Stimulated activated CD8-positive, alpha-beta memory T cell treated with anti-CD3 and anti-CD28 coated beads, Interleukin-12 subunit alpha, Interleukin-12 subunit beta, amount 100 ng/mL, for 24 hours (primary cell): ENCODE results near the gene OS9.

Experiments
- DNase-seq: peaks from one replicate; pipeline ENCODE4 v3.0.0-alpha.2; 2020; ENCODE audit errors: extremely low read depth

OS9 gene

GRCh38 chr12:57723630-57723962 lies 29.7 kb downstream of the OS9 start:
- no peak for DNase-seq

GRCh38 chr12:57724003-57724935 lies 30.3 kb downstream of the OS9 start:
- no peak for DNase-seq

GRCh38 chr12:57724936-57725740 lies 31.2 kb downstream of the OS9 start:
- DNase-seq = no peak

- no peak for DNase-seq
These were observed 31.9 kb downstream of the OS9 start for GRCh38 chr12:57725851-57726150.

GRCh38 chr12:57726151-57726883 lies 32.4 kb downstream of the OS9 start:
- DNase-seq = no peak

GRCh38 chr12:57726884-57727757 lies 33.2 kb downstream of the OS9 start:
- no peak for DNase-seq

GRCh38 chr12:57727758-57728395 lies 33.9 kb downstream of the OS9 start:
- no peak for DNase-seq

- DNase-seq = no peak
These were observed 35.5 kb downstream of the OS9 start for GRCh38 chr12:57729321-57729844.

- DNase-seq = no peak
These were observed 36.6 kb downstream of the OS9 start for GRCh38 chr12:57730336-57731067.

- DNase-seq = no peak
These were observed 37.6 kb downstream of the OS9 start for GRCh38 chr12:57731411-57732080.

- DNase-seq = no peak
These were observed 38.3 kb downstream of the OS9 start for GRCh38 chr12:57732270-57732669.

GRCh38 chr12:57732726-57733593 lies 39.0 kb downstream of the OS9 start:
- DNase-seq = no peak

GRCh38 chr12:57733928-57734327 lies 40.0 kb downstream of the OS9 start:
- DNase-seq = no peak

- no peak for DNase-seq
These were observed 40.7 kb downstream of the OS9 start for GRCh38 chr12:57734591-57734990.

- no peak for DNase-seq
These were observed 41.4 kb downstream of the OS9 start for GRCh38 chr12:57735198-57735855.

GRCh38 chr12:57735952-57736740 lies 42.2 kb downstream of the OS9 start:
- DNase-seq = no peak
